GM23338 (cell line): ENCODE measurements around the gene CHN1. TPM values are rescaled to one million over a fixed set of nuclear protein-coding genes. Genes with fewer than 3 reads are reported as not detected.

Experiments
- ATAC-seq: fragments of 200-7000 bp; cut with Tn5 transposase; 3 replicates; pipeline ENCODE4 v1.9.1; 2020
- DNase-seq: peaks from one replicate; pipeline ENCODE4 v3.0.0-alpha.2; 2015; ENCODE audit warnings: low spot score
- H2AFZ ChIP-seq: fragments of 200-600 bp; sonication (generic); 2 replicates; pipeline ENCODE4 v1.8.0; 2016; ENCODE audit warnings: antibody characterized with exemption, mild to moderate bottlenecking, moderate library complexity
- H3F3A ChIP-seq: fragments of 200-600 bp; sonication (generic); replicated peaks from 2 replicates; pipeline ENCODE4 v1.8.0; 2017; ENCODE audit warnings: antibody characterized with exemption, mixed run types, low read depth
- H3K27ac ChIP-seq: fragments of 200-600 bp; sonication (generic); 2 replicates; pipeline ENCODE4 v1.6.1; 2016; ENCODE audit warnings: low read depth
- H3K27me3 ChIP-seq: fragments of 200-600 bp; sonication (generic); 2 replicates; pipeline ENCODE4 v1.8.0; 2016; ENCODE audit warnings: mild to moderate bottlenecking, mixed run types, moderate library complexity; ENCODE audit not compliant: insufficient read depth
- H3K36me3 ChIP-seq: fragments of 200-600 bp; sonication (generic); 2 replicates; pipeline ENCODE4 v1.8.0; 2016; ENCODE audit warnings: mild to moderate bottlenecking; ENCODE audit not compliant: insufficient read depth
- H3K4me1 ChIP-seq: fragments of 200-600 bp; sonication (generic); 2 replicates; pipeline ENCODE4 v1.8.0; 2016; ENCODE audit warnings: mild to moderate bottlenecking, moderate library complexity; ENCODE audit not compliant: insufficient read depth
- H3K4me2 ChIP-seq: fragments of 200-600 bp; sonication (generic); 2 replicates; pipeline ENCODE4 v1.7.1; 2017; ENCODE audit warnings: mixed run types
- H3K4me3 ChIP-seq: fragments of 200-600 bp; sonication (generic); 2 replicates; pipeline ENCODE4 v1.6.1; 2016; ENCODE audit warnings: mixed run types
- H3K79me2 ChIP-seq: fragments of 200-600 bp; sonication (generic); replicated peaks from 2 replicates; pipeline ENCODE4 v1.8.0; 2017; ENCODE audit warnings: mild to moderate bottlenecking; ENCODE audit not compliant: insufficient read depth
- H3K9me2 ChIP-seq: fragments of 200-600 bp; sonication (generic); 2 replicates; pipeline ENCODE4 v1.8.0; 2017; ENCODE audit not compliant: insufficient read depth
- H4K20me1 ChIP-seq: fragments of 200-600 bp; sonication (generic); replicated peaks from 2 replicates; pipeline ENCODE4 v1.8.0; 2017; ENCODE audit warnings: mild to moderate bottlenecking; ENCODE audit not compliant: insufficient read depth
- H3K27ac Mint-ChIP-seq: 2 replicates; pipeline ENCODE4 v1.8.0; 2020; ENCODE audit warnings: inconsistent platforms, mild to moderate bottlenecking, moderate library complexity, mixed read lengths
- H3K27me3 Mint-ChIP-seq: 3 replicates; pipeline ENCODE4 v1.8.0; 2022; ENCODE audit warnings: low read depth, mild to moderate bottlenecking, moderate library complexity, mixed read lengths, inconsistent platforms; ENCODE audit not compliant: insufficient read depth, poor library complexity
- H3K36me3 Mint-ChIP-seq: 3 replicates; pipeline ENCODE4 v1.8.0; 2021; ENCODE audit warnings: low read depth, mild to moderate bottlenecking, inconsistent platforms, moderate library complexity, mixed read lengths
- H3K4me1 Mint-ChIP-seq: 3 replicates; pipeline ENCODE4 v1.8.0; 2020; ENCODE audit warnings: mild to moderate bottlenecking, inconsistent platforms, mixed read lengths
- H3K4me3 Mint-ChIP-seq: 3 replicates; pipeline ENCODE4 v1.8.0; 2021; ENCODE audit warnings: moderate library complexity, mild to moderate bottlenecking, inconsistent platforms, mixed read lengths
- H3K9me3 Mint-ChIP-seq: 3 replicates; pipeline ENCODE4 v1.8.0; 2020; ENCODE audit warnings: moderate library complexity, mild to moderate bottlenecking, inconsistent platforms, mixed read lengths
- CREB1 ChIP-seq: fragments of 250-450 bp; sonication (Bioruptor Pico); IDR thresholded peaks from 2 replicates; pipeline ENCODE4 v1.5.0; 2020; ENCODE audit warnings: low read depth, mild to moderate bottlenecking, moderate library complexity
- CTCF ChIP-seq, 2 experiments: fragments of 200-600 bp in 1 of 2; sonication (generic) in 1 of 2; conservative IDR thresholded peaks; 2 replicates each; pipeline versions ENCODE4 v1.5.1 to v1.6.1; 2016 to 2017; ENCODE audit warnings: antibody characterized with exemption in 2 of 2, low read depth in 2 of 2, mild to moderate bottlenecking in 2 of 2, moderate library complexity in 1 of 2
- ETS1 ChIP-seq: IDR thresholded peaks from 2 replicates; pipeline ENCODE4 v1.6.1; 2016; ENCODE audit warnings: antibody characterized with exemption
- EZH2 ChIP-seq: fragments of 200-600 bp; sonication (generic); IDR thresholded peaks from one replicate; pipeline ENCODE4 v1.8.0; 2017; ENCODE audit warnings: antibody characterized with exemption, mild to moderate bottlenecking, low read depth; ENCODE audit not compliant: unreplicated experiment
- EZH2phosphoT487 ChIP-seq: fragments of 200-600 bp; sonication (generic); IDR thresholded peaks from one replicate; pipeline ENCODE4 v1.8.1; 2018; ENCODE audit warnings: antibody characterized with exemption; ENCODE audit not compliant: unreplicated experiment
- JUNB ChIP-seq: IDR thresholded peaks from one replicate; pipeline ENCODE4 v1.6.1; 2016; ENCODE audit warnings: antibody characterized with exemption; ENCODE audit not compliant: unreplicated experiment
- NANOG ChIP-seq: IDR thresholded peaks from 2 replicates; pipeline ENCODE4 v1.6.1; 2016; ENCODE audit warnings: antibody characterized with exemption, borderline replicate concordance
- POLR2AphosphoS5 ChIP-seq: IDR thresholded peaks from 2 replicates; pipeline ENCODE4 v1.6.1; 2016; ENCODE audit warnings: antibody characterized with exemption, low read depth
- STAT1 ChIP-seq: IDR thresholded peaks from one replicate; pipeline ENCODE4 v1.6.1; 2016; ENCODE audit warnings: antibody characterized with exemption; ENCODE audit not compliant: unreplicated experiment
- ZNF114 ChIP-seq: fragments of 250-450 bp; sonication (Bioruptor Pico); IDR thresholded peaks from 2 replicates; pipeline ENCODE4 v1.5.0; 2020; ENCODE audit warnings: mild to moderate bottlenecking, moderate library complexity
- ZNF331 ChIP-seq: fragments of 250-450 bp; sonication (Bioruptor Pico); IDR thresholded peaks from 2 replicates; pipeline ENCODE4 v1.5.0; 2020; ENCODE audit warnings: low read depth, mild to moderate bottlenecking, moderate library complexity
- polyA plus RNA-seq: library from polyadenylated mRNA; unstranded; fragments of >200 nt; fragmentation: Nextera tagmentation; extraction: Ambion mirVana; gene quantifications from 2 replicates; pipeline ENCODE4 v1.2.1, GENCODE V29; 2016
- total RNA-seq: library from RNA; depleted of rRNA; stranded (reverse); fragments of >200 nt; shearing (Covaris generic); gene quantifications from 2 replicates; pipeline ENCODE4 v1.2.3, GENCODE V29; 2014
- TF ChIP-seq, protein P1 (sequence below): IDR thresholded peaks from one replicate; pipeline ENCODE4 v1.6.1; 2018; ENCODE audit warnings: antibody characterized with exemption; ENCODE audit not compliant: unreplicated experiment
- TF ChIP-seq, protein P2 (sequence below): fragments of 250-450 bp; sonication (Bioruptor Pico); IDR thresholded peaks from 2 replicates; pipeline ENCODE4 v1.5.0; 2020; ENCODE audit warnings: mild to moderate bottlenecking, moderate library complexity

The CHN1 gene
- total and polyA plus RNA-seq, 2 experiments from 2014 or later, result 28.1 to 36.5 TPM

GRCh38 chr2:174929786-174930185 is 75.4 kb downstream of the CHN1 start:
- H3K27ac Mint-ChIP-seq, result no peak overlapping the region
- Histone ChIP-seq H3K27me3 (no peaks in the 10 kb centered on the region), H3K4me3 (no peak overlapping the region), H4K20me1 (no peaks in the 10 kb centered on the region), H3K27ac (no peak overlapping the region), H3K4me2 (no peak overlapping the region), H3K79me2 (no peaks in the 10 kb centered on the region), H2AFZ (no peak overlapping the region), H3K4me1 (peaks cover 32% of the 10 kb centered on the region), H3F3A (no peaks in the 10 kb centered on the region), H3K9me2 (no peaks in the 10 kb centered on the region), H3K36me3 (peaks cover 7% of the 10 kb centered on the region)
- TF ChIP-seq STAT1, result no peak
- TF ChIP-seq, protein P1, sequence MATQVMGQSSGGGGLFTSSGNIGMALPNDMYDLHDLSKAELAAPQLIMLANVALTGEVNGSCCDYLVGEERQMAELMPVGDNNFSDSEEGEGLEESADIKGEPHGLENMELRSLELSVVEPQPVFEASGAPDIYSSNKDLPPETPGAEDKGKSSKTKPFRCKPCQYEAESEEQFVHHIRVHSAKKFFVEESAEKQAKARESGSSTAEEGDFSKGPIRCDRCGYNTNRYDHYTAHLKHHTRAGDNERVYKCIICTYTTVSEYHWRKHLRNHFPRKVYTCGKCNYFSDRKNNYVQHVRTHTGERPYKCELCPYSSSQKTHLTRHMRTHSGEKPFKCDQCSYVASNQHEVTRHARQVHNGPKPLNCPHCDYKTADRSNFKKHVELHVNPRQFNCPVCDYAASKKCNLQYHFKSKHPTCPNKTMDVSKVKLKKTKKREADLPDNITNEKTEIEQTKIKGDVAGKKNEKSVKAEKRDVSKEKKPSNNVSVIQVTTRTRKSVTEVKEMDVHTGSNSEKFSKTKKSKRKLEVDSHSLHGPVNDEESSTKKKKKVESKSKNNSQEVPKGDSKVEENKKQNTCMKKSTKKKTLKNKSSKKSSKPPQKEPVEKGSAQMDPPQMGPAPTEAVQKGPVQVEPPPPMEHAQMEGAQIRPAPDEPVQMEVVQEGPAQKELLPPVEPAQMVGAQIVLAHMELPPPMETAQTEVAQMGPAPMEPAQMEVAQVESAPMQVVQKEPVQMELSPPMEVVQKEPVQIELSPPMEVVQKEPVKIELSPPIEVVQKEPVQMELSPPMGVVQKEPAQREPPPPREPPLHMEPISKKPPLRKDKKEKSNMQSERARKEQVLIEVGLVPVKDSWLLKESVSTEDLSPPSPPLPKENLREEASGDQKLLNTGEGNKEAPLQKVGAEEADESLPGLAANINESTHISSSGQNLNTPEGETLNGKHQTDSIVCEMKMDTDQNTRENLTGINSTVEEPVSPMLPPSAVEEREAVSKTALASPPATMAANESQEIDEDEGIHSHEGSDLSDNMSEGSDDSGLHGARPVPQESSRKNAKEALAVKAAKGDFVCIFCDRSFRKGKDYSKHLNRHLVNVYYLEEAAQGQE, result no peak
- no peak for TF ChIP-seq ETS1
- TF ChIP-seq CTCF (conservative IDR thresholded peaks at IDR 0.05; ENCODE audit: low read depth in 2 of 2), result no peak
- TF ChIP-seq, protein P2, sequence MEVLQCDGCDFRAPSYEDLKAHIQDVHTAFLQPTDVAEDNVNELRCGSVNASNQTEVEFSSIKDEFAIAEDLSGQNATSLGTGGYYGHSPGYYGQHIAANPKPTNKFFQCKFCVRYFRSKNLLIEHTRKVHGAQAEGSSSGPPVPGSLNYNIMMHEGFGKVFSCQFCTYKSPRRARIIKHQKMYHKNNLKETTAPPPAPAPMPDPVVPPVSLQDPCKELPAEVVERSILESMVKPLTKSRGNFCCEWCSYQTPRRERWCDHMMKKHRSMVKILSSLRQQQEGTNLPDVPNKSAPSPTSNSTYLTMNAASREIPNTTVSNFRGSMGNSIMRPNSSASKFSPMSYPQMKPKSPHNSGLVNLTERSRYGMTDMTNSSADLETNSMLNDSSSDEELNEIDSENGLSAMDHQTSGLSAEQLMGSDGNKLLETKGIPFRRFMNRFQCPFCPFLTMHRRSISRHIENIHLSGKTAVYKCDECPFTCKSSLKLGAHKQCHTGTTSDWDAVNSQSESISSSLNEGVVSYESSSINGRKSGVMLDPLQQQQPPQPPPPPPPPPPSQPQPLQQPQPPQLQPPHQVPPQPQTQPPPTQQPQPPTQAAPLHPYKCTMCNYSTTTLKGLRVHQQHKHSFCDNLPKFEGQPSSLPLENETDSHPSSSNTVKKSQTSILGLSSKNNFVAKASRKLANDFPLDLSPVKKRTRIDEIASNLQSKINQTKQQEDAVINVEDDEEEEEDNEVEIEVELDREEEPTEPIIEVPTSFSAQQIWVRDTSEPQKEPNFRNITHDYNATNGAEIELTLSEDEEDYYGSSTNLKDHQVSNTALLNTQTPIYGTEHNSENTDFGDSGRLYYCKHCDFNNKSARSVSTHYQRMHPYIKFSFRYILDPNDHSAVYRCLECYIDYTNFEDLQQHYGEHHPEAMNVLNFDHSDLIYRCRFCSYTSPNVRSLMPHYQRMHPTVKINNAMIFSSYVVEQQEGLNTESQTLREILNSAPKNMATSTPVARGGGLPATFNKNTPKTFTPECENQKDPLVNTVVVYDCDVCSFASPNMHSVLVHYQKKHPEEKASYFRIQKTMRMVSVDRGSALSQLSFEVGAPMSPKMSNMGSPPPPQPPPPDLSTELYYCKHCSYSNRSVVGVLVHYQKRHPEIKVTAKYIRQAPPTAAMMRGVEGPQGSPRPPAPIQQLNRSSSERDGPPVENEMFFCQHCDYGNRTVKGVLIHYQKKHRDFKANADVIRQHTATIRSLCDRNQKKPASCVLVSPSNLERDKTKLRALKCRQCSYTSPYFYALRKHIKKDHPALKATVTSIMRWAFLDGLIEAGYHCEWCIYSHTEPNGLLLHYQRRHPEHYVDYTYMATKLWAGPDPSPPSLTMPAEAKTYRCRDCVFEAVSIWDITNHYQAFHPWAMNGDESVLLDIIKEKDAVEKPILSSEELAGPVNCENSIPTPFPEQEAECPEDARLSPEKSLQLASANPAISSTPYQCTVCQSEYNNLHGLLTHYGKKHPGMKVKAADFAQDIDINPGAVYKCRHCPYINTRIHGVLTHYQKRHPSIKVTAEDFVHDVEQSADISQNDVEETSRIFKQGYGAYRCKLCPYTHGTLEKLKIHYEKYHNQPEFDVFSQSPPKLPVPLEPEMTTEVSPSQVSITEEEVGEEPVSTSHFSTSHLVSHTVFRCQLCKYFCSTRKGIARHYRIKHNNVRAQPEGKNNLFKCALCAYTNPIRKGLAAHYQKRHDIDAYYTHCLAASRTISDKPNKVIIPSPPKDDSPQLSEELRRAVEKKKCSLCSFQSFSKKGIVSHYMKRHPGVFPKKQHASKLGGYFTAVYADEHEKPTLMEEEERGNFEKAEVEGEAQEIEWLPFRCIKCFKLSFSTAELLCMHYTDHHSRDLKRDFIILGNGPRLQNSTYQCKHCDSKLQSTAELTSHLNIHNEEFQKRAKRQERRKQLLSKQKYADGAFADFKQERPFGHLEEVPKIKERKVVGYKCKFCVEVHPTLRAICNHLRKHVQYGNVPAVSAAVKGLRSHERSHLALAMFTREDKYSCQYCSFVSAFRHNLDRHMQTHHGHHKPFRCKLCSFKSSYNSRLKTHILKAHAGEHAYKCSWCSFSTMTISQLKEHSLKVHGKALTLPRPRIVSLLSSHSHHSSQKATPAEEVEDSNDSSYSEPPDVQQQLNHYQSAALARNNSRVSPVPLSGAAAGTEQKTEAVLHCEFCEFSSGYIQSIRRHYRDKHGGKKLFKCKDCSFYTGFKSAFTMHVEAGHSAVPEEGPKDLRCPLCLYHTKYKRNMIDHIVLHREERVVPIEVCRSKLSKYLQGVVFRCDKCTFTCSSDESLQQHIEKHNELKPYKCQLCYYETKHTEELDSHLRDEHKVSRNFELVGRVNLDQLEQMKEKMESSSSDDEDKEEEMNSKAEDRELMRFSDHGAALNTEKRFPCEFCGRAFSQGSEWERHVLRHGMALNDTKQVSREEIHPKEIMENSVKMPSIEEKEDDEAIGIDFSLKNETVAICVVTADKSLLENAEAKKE (CRISPR knock-in tag), result no peak
- no peak for TF ChIP-seq ZNF114 (CRISPR knock-in tag)
- no peak for TF ChIP-seq CREB1
- TF ChIP-seq EZH2, result no peak
- no peak for TF ChIP-seq POLR2AphosphoS5
- TF ChIP-seq ZNF331 (CRISPR knock-in tag), result no peak
- no peak for TF ChIP-seq EZH2phosphoT487
- no peak for TF ChIP-seq JUNB
- TF ChIP-seq NANOG, result no peak
- H3K27me3 Mint-ChIP-seq, result peaks cover 3% of the 10 kb centered on the region
- H3K9me3 Mint-ChIP-seq, result no peaks in the 10 kb centered on the region
- peaks cover 42% of the 10 kb centered on the region for H3K4me1 Mint-ChIP-seq
- ATAC-seq, result no peak
- DNase-seq, result no peak
- H3K4me3 Mint-ChIP-seq, result no peak overlapping the region
- H3K36me3 Mint-ChIP-seq, result peaks cover 11% of the 10 kb centered on the region
